Activated T-helper 2 cell treated with anti-CD3 and anti-CD28 coated beads, Interferon-gamma antibody, Interleukin-2, Interleukin-4, amounts not matched to agents 10 μg/mL and 5 μg/mL and 100 μg/mL, durations not matched to agents 14 hours and 24 hours and 36 hours (primary cell): ENCODE measurements around the gene DGKZ. TPM values are rescaled to one million over a fixed set of nuclear protein-coding genes. Genes with fewer than 3 reads are reported as not detected.
"Not testable (repeated sequence)": the region's sequence is repeated elsewhere in the genome, so short reads cannot be mapped to it uniquely, and the experiment has no call there.

Experiments
- DNase-seq: peaks from one replicate; pipeline ENCODE4 v3.0.0; 2021; ENCODE audit warnings: low spot score
- H3K27ac Mint-ChIP-seq: one replicate; pipeline ENCODE4 v1.8.0; 2021; ENCODE audit warnings: mixed read lengths
- H3K27me3 Mint-ChIP-seq: one replicate; pipeline ENCODE4 v1.8.0; 2021; ENCODE audit warnings: low read depth, mixed read lengths
- H3K36me3 Mint-ChIP-seq: one replicate; pipeline ENCODE4 v1.8.0; 2021; ENCODE audit warnings: low read depth, mixed read lengths
- H3K4me1 Mint-ChIP-seq: one replicate; pipeline ENCODE4 v1.8.0; 2021; ENCODE audit warnings: low read depth, mixed read lengths
- H3K4me3 Mint-ChIP-seq: one replicate; pipeline ENCODE4 v1.8.0; 2021; ENCODE audit warnings: low read depth, mild to moderate bottlenecking, moderate library complexity, mixed read lengths
- H3K9me3 Mint-ChIP-seq: one replicate; pipeline ENCODE4 v1.8.0; 2021; ENCODE audit warnings: mixed read lengths
- intact Hi-C: fragments of 100-400 bp; cut with micrococcal nuclease; formaldehyde crosslinking; loops from one replicate; pipeline ENCODE4 v1.15.1; 2023
- total RNA-seq: library from RNA; stranded (reverse); gene quantifications from 2 replicates; pipeline ENCODE4 v1.2.3, GENCODE V29; 2022

Gene DGKZ, protein sequence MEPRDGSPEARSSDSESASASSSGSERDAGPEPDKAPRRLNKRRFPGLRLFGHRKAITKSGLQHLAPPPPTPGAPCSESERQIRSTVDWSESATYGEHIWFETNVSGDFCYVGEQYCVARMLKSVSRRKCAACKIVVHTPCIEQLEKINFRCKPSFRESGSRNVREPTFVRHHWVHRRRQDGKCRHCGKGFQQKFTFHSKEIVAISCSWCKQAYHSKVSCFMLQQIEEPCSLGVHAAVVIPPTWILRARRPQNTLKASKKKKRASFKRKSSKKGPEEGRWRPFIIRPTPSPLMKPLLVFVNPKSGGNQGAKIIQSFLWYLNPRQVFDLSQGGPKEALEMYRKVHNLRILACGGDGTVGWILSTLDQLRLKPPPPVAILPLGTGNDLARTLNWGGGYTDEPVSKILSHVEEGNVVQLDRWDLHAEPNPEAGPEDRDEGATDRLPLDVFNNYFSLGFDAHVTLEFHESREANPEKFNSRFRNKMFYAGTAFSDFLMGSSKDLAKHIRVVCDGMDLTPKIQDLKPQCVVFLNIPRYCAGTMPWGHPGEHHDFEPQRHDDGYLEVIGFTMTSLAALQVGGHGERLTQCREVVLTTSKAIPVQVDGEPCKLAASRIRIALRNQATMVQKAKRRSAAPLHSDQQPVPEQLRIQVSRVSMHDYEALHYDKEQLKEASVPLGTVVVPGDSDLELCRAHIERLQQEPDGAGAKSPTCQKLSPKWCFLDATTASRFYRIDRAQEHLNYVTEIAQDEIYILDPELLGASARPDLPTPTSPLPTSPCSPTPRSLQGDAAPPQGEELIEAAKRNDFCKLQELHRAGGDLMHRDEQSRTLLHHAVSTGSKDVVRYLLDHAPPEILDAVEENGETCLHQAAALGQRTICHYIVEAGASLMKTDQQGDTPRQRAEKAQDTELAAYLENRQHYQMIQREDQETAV
- total RNA-seq, result 82.3 and 86.1 TPM in 2 replicates

DNA sequence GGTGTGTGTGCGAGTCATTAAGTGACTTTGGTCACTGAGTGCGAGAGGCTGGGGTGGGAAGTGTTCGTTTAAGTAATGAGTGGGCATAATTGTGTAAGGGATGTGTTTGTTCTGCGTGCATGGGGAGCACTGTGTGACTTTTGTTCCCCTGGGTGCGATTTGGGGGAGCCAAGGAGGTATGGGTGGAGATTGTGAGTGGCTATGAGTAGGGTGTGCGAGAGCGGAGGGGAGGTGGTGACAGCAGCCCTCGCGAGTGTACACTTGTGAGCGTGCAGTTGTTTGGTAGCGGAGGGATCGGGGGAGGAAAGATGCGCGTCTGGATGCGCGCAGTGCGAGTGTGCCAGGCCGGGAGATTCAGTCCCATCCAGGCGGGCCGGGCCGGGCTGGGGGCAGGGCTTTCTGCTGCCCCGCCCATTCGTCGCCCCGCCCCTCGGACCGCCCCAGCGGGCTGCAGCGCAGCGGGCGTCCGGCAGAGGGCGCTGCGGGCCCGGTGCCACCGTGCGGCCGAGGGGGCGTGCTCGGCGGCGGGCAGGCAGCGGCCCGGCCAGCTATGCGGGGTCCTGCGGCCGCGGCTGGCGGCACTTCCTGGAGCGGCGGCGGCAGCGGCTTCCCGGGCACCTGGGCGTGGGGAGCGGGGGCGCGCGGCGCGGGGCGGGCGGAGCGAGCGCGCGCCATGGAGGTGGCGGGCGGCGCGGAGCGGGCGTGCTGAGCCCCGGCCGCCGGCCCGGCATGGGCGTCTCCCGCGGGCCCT lies at the start of gene DGKZ:
TSS of gene DGKZ (plus strand) at position 578 of the 751 bp plus-strand sequence. CDS start 197 bp downstream, outside the sequence.
- no peaks in the 10 kb centered on the region for H3K9me3 Mint-ChIP-seq
- peaks cover 18% of the 10 kb centered on the region for H3K36me3 Mint-ChIP-seq
- H3K27me3 Mint-ChIP-seq, result peaks cover 9% of the 10 kb centered on the region
- DNase-seq, result peak; percentile 90
- H3K4me3 Mint-ChIP-seq, result peak within 1 kb of the TSS; percentile 84
- intact Hi-C loops, result loop anchor here (2.0 to 5.0 kb wide), 2 partner anchors 16 to 225 kb away; partner anchors contain the start of gene PHF21A
- peak within 1 kb of the TSS; percentile 83 for H3K27ac Mint-ChIP-seq
- peaks cover 52% of the 10 kb centered on the region for H3K4me1 Mint-ChIP-seq

DNA sequence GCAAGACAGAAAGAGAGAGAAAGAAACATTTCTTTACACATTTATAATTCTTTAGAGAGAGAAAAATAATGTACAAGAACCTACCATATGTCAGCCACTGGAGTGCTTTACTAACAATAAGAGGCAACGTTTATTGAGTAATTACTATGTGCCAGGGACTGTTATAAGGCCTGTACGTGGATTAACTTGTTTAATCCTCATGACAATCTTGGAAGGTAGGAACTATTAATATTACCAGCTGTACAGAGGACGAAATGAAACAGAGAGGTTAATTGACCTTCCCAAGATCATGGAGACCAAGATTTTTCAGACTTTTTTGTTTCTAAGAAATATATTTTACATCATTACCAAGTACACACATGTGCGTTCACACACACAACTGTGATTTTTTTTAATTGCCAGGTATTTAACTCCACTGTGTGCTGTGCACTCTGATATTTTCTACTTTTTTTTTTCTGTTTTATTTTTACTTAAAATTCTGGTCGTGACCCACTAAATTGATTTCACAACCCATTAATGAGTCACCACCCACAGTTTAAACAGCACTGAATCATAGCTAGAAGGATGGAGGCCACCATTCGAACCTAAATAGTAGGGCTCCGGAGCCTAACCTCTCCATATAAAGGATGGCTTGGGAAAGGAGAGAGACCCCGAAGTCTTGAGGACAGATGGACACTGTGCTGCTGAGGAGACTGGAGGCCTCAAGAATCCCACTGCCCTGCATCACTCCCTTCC lies 48.4 kb upstream of the DGKZ start:
- Mint-ChIP-seq H3K27me3 (peaks cover 21% of the 10 kb centered on the region), H3K36me3 (no peaks in the 10 kb centered on the region), H3K4me3 (no peak overlapping the region), H3K4me1 (peaks cover 7% of the 10 kb centered on the region), H3K9me3 (no peaks in the 10 kb centered on the region), H3K27ac (no peak overlapping the region)
- DNase-seq, result no peak
- intact Hi-C loops, result no loop called here

DNA sequence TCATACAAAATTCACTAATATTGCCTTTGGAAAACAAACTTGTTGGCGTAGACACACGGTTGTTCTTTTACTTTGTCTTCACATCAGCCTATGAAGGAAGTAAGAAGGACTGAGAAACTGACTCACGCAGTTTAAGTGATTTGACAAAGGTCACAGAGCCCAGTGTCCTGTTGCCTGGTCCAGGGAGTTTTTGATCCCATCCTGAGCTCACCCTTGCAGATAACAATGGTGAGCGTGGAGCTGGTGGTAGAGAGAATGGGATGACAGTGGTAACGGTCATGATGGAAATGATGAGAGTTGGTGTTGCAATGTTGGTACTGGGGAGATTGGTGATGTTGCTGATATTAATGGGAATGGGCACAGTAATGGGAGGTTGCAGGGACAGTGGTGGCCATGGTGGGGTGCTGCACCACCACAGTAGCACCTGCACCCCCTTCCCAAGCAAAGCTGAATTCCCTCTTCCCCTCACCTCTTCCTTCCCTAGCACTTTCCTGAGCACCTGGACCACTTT lies 47.8 kb upstream of the DGKZ start:
- no peak overlapping the region for H3K27ac Mint-ChIP-seq
- no peak overlapping the region for H3K4me3 Mint-ChIP-seq
- H3K4me1 Mint-ChIP-seq, result peaks cover 7% of the 10 kb centered on the region
- H3K36me3 Mint-ChIP-seq, result no peaks in the 10 kb centered on the region
- intact Hi-C loops, result no loop called here
- DNase-seq, result no peak
- H3K9me3 Mint-ChIP-seq, result no peaks in the 10 kb centered on the region
- H3K27me3 Mint-ChIP-seq, result peaks cover 21% of the 10 kb centered on the region

DNA sequence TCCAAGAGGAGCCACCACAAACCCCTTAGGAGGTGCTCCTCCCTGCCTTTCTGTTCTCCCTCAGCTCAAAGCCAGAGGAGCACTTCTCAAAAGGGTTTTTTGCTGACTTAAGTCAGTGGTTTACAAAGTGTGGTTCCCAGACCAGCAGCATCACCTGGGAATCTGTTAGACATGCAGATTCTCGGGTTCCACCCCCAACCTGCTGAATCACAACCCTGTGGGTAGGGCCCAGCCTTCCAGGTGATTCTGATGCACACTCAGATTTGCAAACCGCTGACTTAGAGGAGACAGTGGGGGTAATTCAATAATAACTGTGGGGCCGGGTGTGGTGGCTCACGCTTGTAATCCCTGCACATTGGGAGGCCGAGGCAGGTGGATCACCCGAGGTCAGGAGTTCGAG lies 47.0 kb upstream of the DGKZ start:
- Mint-ChIP-seq H3K9me3 (no peaks in the 10 kb centered on the region), H3K4me3 (no peak overlapping the region), H3K27ac (no peak overlapping the region), H3K27me3 (peaks cover 21% of the 10 kb centered on the region), H3K36me3 (no peaks in the 10 kb centered on the region), H3K4me1 (peaks cover 7% of the 10 kb centered on the region)
- intact Hi-C loops, result no loop called here
- no peak for DNase-seq

DNA sequence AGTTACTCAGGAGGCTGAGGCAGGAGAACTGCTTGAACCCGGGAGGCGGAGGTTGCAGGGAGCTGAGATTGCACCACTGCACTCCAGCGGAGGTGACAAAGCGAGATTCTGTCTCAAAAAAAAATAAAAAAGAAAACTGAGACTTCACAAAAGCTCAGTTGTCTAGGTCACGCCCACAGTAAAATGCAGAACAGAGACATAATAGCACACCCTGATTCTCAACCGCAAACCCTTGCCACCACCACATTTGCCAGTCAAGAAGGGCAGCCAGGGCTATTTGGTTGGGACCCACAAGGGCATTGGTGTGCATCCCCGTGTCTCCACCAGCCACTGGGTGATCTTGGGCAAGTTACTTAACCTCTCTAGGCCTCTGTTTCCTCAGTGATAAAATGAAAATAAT lies 44.4 kb upstream of the DGKZ start:
- intact Hi-C loops, result no loop called here

DNA sequence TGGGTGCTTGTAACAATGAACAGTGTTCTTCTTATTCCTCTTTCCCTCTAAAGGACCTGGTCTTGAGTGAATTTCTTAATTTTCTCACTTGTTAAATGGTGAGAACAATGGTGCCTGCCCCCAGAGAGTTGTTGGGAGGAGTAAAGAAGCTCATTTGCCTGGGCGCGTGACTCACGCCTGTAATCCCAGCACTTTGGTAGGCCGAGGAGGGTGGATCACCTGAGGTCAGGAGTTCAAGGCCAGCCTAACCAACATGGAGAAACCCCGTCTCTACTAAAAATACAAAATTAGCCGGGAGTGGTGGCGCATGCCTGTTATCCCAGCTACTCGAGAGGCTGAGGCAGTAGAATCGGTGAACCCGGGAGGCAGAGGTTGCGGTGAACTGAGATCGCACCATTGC lies 43.2 kb upstream of the DGKZ start:
- H3K27ac Mint-ChIP-seq, intact Hi-C loops, DNase-seq, H3K4me1 Mint-ChIP-seq, H3K36me3 Mint-ChIP-seq, H3K27me3 Mint-ChIP-seq, H3K4me3 Mint-ChIP-seq, H3K9me3 Mint-ChIP-seq: not testable (repeated sequence)

More for the DNA sequence above, 44.4 kb upstream of the DGKZ start:
- Mint-ChIP-seq H3K9me3 (no peaks in the 10 kb centered on the region), H3K36me3 (no peaks in the 10 kb centered on the region), H3K4me1 (no peaks in the 10 kb centered on the region), H3K27ac (no peak overlapping the region), H3K27me3 (peaks cover 4% of the 10 kb centered on the region), H3K4me3 (no peak overlapping the region)
- no peak for DNase-seq

DNA sequence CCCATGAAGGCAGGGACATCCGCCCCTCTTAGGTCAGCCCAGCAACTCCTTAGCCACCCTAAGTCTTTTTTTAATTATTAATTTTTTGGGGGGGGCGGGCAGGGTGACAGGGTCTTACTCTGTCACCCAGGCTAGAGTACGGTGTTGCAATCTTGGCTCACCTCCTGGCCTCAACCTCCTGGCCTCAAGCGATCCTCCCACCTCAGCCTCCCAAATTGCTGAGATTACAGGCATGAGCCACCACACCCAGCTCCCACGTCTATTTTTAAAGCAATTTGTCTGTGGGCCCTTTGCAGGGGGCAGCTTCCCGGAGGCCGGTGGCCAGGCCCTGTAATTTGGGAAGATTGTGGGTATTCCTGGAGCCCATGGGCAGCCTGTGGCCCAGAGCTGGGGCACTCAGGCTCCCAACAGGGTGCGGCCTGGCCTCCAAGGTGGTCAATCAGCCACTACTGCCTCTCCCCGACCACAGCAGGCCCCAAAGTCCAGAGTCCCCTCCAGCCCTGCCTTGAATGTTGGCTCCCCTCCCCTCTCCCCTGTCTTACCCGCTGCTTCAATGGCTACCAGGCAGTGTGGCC lies 42.6 kb upstream of the DGKZ start:
- Mint-ChIP-seq H3K9me3 (no peaks in the 10 kb centered on the region), H3K27me3 (peaks cover 1% of the 10 kb centered on the region)

DNA sequence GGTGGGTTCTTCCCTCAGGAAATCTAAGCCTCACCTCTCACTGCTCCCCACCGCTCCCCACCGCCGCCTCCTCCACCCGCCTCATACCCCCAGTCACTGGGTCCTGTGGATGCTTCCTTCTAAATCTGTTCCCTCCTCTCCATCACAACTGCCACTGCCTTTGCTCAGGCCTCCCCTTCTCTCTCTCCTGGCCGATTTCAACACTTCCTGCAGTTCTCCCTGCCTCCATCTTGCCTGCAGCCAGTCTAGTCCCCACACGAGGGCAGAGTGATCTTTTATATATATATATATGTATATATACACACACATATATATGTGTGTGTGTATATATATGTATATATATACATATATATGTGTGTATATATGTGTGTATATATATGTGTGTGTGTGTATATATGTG lies 42.0 kb upstream of the DGKZ start:
- no peaks in the 10 kb centered on the region for H3K36me3 Mint-ChIP-seq
- H3K27me3 Mint-ChIP-seq, result peaks cover 1% of the 10 kb centered on the region
- no peak overlapping the region for H3K4me3 Mint-ChIP-seq
- DNase-seq, result no peak
- intact Hi-C loops, result no loop called here
- no peak overlapping the region for H3K27ac Mint-ChIP-seq
- H3K9me3 Mint-ChIP-seq, result no peaks in the 10 kb centered on the region
- H3K4me1 Mint-ChIP-seq, result peaks cover 6% of the 10 kb centered on the region

More for the DNA sequence above, 42.6 kb upstream of the DGKZ start:
- no peak overlapping the region for H3K27ac Mint-ChIP-seq
- intact Hi-C loops, result no loop called here
- H3K4me3 Mint-ChIP-seq, result no peak overlapping the region
- no peaks in the 10 kb centered on the region for H3K36me3 Mint-ChIP-seq
- DNase-seq, result no peak
- H3K4me1 Mint-ChIP-seq, result peaks cover 4% of the 10 kb centered on the region

DNA sequence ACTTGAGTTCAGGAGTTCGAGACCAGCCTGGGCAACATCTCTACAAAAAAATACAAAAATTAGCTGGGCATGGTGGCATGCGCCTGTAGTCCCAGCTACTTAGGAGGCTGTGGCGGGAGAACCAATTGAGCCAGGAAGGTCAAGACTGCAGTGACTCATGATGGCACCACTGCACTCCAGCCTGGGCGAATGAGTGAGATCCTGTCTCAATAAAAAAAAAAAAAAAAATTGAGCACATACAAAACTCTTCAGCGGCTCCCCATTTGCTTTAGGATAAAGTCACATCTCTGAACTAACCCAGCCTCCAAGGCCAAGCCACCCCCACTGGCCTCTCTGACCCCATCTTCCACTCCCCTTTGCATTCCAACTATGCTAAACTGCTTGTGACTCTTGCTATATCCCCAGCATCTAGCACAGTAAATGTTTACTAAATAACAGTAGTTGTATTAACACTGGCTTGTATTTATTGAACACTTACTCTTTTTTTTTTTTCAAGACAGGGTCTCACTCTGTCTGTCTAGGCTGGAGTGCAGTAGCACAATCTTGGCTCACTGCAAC lies 40.9 kb upstream of the DGKZ start:
- no peak for DNase-seq
- no peaks in the 10 kb centered on the region for H3K9me3 Mint-ChIP-seq
- H3K36me3 Mint-ChIP-seq, result no peaks in the 10 kb centered on the region
- peaks cover 1% of the 10 kb centered on the region for H3K27me3 Mint-ChIP-seq
- no peak overlapping the region for H3K27ac Mint-ChIP-seq
- intact Hi-C loops, result no loop called here
- peaks cover 6% of the 10 kb centered on the region for H3K4me1 Mint-ChIP-seq
- H3K4me3 Mint-ChIP-seq, result no peak overlapping the region

DNA sequence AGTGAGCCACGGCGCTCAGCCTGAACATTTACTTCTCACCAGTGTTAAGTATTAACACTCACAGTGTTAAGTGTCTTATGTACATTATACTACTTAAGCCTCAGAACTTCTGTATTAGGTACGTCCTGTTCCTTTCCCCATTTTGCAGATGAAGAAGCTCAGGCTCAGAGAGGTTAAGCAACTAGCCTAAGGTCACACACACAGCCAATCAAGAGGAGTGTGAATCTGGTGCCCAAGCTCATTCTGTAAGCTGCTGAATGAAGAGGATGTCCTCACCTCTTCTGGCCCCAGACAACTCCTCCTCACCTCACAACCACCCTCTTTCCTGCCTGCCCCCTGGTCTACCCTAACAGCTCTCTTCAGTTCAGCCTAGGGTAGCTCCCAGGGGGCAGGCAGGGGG lies 39.9 kb upstream of the DGKZ start:
- H3K36me3 Mint-ChIP-seq, result no peaks in the 10 kb centered on the region
- intact Hi-C loops, result no loop called here

DNA sequence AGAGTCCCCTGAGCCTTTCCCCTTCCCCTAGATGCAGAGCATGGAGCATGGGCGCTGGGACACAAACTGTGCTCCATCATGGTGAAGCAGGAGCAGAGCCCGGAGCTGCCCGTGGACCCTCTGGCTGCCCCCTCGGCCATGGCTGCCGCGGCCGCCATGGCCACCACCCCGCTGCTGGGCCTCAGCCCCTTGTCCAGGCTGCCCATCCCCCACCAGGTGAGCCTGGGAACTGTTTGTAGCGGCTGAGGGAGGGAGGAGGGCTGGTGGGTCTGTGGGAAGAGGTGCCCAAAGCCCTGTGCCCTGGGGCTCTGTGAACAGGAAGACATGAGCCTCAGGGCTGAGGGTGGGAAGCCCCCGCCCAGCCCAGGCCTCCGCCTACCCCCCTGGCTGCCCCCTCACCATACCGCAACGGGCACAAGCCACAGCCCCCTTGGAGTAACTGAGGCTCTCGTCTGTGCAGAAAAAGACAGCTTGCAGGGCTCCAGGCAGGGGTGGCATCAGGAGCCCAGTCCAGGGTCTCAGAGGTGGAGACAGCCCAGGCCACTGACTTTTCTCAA lies 39.4 kb upstream of the DGKZ start:
- Mint-ChIP-seq H3K9me3 (no peaks in the 10 kb centered on the region), H3K36me3 (no peaks in the 10 kb centered on the region), H3K4me3 (no peak overlapping the region), H3K27ac (no peak overlapping the region), H3K27me3 (peaks cover 1% of the 10 kb centered on the region), H3K4me1 (peaks cover 6% of the 10 kb centered on the region)
- DNase-seq, result no peak
- intact Hi-C loops, result loop anchor here (1.0 kb wide), 1 partner anchor 69 kb away; no protein-coding TSS in a partner anchor

More for the DNA sequence above, 39.9 kb upstream of the DGKZ start:
- DNase-seq, result no peak
- H3K4me3 Mint-ChIP-seq, result no peak overlapping the region
- H3K9me3 Mint-ChIP-seq, result no peaks in the 10 kb centered on the region
- H3K4me1 Mint-ChIP-seq, result peaks cover 6% of the 10 kb centered on the region
- H3K27ac Mint-ChIP-seq, result no peak overlapping the region
- peaks cover 1% of the 10 kb centered on the region for H3K27me3 Mint-ChIP-seq
